ENCODE measurements around the gene CLEC2D.
"Not testable (repeated sequence)": the region's sequence is repeated elsewhere in the genome, so short reads cannot be mapped to it uniquely, and the experiment has no call there.

CLEC2D gene

GRCh38 chr12:9673404-9674225 lies 4.1 kb downstream of the CLEC2D start:
- FAIRE-seq: peak; percentile 97
- DNase-seq (ENCODE audit: insufficient read length, low spot score): peak; percentile 63
- TF ChIP-seq POLR2A (IDR thresholded peaks at IDR 0.05; ENCODE audit: low read depth, low read length): peak; percentile 25; the same call in 1 of the 2 replicates

DNA sequence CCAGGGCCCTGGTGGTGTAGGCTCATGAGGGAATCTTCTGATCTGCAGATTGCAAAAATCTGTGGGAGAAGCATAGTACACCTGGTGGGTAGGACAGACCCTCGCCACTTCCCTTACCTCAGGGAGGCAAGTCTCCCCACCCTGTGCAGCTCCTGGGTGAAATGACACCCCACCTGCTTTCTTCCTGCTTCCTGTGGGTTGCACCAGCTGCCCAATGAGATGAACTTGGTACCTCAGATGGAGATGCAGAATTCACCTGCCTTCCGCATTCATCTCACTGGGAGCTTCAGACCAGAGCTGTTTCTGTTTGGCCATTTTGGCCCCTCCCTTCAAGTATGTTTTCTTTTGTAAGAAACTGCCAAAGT lies 4.7 kb downstream of the CLEC2D start:
- no peak for FAIRE-seq
- TF ChIP-seq POLR2A (IDR thresholded peaks at IDR 0.05; ENCODE audit: low read depth, low read length): no peak

GRCh38 chr12:9682508-9682907 lies 13.0 kb downstream of the CLEC2D start:
- DNase-seq (ENCODE audit: insufficient read length, low spot score); FAIRE-seq: not testable (repeated sequence)

More for the DNA sequence above, 4.7 kb downstream of the CLEC2D start:
- no peak for DNase-seq (ENCODE audit: insufficient read length, low spot score)

- DNase-seq (ENCODE audit: insufficient read length, low spot score); FAIRE-seq: not testable (repeated sequence)
Measured at GRCh38 chr12:9682949-9683348, 13.4 kb downstream of the CLEC2D start.

DNA sequence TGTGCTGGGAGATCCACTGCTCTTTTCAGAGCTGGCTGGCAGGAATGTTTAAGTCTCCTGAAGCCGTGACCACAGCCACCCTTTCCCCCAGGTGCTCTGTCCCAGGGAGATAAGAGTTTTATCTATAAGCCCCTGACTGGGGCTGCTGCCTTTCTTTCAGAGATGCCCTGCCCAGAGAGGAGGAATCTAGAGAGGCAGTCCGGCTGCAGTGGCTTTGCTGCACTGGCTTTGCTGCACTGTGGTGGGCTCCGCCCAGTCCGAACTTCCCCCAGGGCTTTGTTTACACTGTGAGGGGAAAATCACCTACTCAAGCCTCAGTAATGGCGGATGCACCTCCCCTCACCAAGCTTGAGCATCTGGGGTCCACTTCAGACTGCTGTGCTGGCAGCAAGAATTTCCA lies 15.9 kb downstream of the CLEC2D start:
- DNase-seq (ENCODE audit: insufficient read length, low spot score); FAIRE-seq: not testable (repeated sequence)

DNA sequence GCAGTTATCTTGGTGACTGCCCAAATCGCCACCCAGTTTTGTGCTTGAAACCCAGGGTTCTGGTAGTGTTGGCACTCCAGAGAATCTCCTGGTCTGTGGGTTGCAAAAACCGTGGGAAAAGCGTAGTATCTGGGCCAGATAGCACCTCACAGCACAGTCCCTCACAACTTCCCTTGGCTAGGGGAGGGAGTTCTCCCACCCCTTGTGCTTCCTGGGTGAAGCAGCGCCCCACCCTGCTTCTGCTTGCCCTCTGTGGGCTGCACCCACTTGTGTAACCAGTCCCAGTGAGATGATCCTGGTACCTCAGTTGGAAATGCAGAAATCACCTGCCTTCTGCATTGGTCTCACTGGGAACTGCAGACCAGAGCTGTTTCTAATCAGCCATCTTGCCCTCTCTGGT lies 16.4 kb downstream of the CLEC2D start:
- no peak for TF ChIP-seq POLR2A (IDR thresholded peaks at IDR 0.05; ENCODE audit: low read depth, low read length)
- DNase-seq (ENCODE audit: insufficient read length, low spot score) (no peak), FAIRE-seq (no peak)

- no peak for TF ChIP-seq POLR2A (IDR thresholded peaks at IDR 0.05; ENCODE audit: low read depth, low read length)
- FAIRE-seq (peak; percentile 60), DNase-seq (ENCODE audit: insufficient read length, low spot score) (no peak)
Measured at GRCh38 chr12:9687228-9687627, 17.7 kb downstream of the CLEC2D start.

DNA sequence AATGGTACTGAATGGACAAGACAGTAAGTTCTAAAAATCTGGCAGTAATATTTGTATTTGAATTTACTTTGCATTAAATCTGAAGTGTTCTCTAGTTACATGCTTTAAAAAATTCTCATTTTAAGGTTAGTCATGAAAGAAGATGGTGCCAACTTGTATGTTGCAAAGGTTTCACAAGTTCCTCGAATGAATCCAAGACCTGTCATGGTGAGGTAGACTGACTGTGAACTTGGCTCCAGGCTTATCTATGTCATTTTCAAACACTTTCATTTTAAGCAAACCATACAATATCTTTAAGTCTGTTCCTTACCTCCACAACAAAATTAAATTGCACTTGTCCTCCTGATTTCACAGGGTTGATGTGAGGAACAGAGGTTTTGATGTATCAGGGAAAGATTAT lies 23.4 kb downstream of the CLEC2D start:
- FAIRE-seq: no peak
- DNase-seq (ENCODE audit: insufficient read length, low spot score): no peak
- TF ChIP-seq POLR2A (IDR thresholded peaks at IDR 0.05; ENCODE audit: low read depth, low read length): no peak

DNA sequence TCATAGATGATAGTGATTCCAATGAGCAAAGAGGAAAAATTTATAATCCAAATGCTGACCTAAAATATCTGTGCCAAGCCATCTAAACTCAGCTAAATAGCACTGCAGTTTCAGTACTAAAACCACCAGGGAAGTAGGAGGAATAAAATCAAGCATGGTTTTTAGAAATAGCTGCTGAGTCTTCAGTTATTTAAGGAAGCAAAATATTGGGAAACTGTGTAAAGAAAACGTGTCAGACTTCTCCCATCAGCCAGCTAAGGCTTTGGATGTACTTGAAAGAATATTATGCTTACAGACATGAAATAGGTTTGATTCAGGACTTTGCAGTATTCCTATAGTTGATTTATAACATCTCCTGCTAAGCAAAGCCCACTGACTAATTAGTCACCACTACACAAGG lies 24.7 kb downstream of the CLEC2D start:
- no peak for TF ChIP-seq POLR2A (IDR thresholded peaks at IDR 0.05; ENCODE audit: low read depth, low read length)
- FAIRE-seq (no peak), DNase-seq (ENCODE audit: insufficient read length, low spot score) (no peak)

GRCh38 chr12:9695150-9695549 lies 25.6 kb downstream of the CLEC2D start:
- not testable (repeated sequence) for FAIRE-seq; DNase-seq (ENCODE audit: insufficient read length, low spot score)

DNA sequence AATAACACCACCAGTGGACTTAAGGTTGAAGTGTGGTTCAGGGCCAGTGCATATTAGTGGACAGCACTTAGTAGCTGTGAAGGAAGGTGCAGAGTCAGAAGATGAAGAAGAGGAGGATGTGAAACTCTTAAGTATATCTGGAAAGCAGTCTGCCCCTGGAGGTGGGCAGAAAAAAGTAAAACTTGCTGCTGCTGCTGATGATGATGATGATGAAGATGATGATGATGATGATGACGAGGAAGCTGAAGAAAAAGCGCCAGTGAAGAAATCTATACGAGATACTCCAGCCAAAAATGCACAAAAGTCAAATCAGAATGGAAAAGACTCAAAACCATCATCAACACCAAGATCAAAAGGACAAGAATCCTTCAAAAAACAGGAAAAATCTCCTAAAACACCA lies 26.1 kb downstream of the CLEC2D start:
- not testable (repeated sequence) for DNase-seq (ENCODE audit: insufficient read length, low spot score); FAIRE-seq

GRCh38 chr12:9697619-9698018 lies 28.1 kb downstream of the CLEC2D start:
- FAIRE-seq: no peak
- no peak for TF ChIP-seq POLR2A (IDR thresholded peaks at IDR 0.05; ENCODE audit: low read depth, low read length)
- DNase-seq (ENCODE audit: insufficient read length, low spot score): no peak

GRCh38 chr12:9698681-9699080 lies 29.2 kb downstream of the CLEC2D start:
- no peak for FAIRE-seq
- no peak for DNase-seq (ENCODE audit: insufficient read length, low spot score)
- TF ChIP-seq POLR2A (IDR thresholded peaks at IDR 0.05; ENCODE audit: low read depth, low read length): no peak

- no peak for DNase-seq (ENCODE audit: insufficient read length, low spot score)
- no peak for TF ChIP-seq POLR2A (IDR thresholded peaks at IDR 0.05; ENCODE audit: low read depth, low read length)
- FAIRE-seq: no peak
Measured at GRCh38 chr12:9699269-9699897, 29.9 kb downstream of the CLEC2D start.

DNA sequence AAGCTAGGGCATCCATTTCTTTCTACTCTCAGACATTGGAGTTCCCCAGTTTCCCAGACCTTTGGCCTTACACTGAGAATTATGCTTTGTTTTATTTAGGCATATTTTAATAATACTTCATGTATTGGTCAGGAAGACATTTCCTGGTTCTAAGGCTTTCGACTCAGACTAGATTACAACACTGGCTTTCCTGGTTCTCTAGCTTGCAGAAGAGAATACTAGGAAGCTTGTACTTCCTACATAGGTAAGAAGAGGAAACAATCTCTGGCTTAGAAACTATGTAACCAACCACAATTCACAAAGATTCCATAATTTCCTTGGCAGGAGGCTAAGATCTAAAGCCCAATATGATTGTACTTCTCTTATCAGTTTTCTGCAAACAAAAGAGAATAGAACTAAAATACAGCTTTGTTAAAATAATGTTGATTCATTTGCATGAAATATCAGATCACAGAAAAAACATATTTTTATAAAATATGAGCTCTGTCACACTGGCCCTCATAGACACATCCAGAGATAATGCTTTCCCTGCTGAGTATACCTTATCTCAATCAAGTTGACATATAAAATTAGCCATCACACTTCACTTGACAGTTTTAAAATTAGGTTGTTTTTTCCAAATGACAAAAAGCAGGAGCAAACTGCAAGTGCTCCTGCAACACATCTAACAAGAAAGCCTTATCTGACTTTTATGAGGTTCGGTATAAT lies 30.5 kb downstream of the CLEC2D start:
- TF ChIP-seq POLR2A (IDR thresholded peaks at IDR 0.05; ENCODE audit: low read depth, low read length): no peak
- DNase-seq (ENCODE audit: insufficient read length, low spot score): no peak
- no peak for FAIRE-seq

All from H54 (cell line).